Measurements from ENCODE around the gene CDKAL1.
"Not testable (repeated sequence)": the region's sequence is repeated elsewhere in the genome, so short reads cannot be mapped to it uniquely, and the experiment has no call there.

CDKAL1 gene

DNA sequence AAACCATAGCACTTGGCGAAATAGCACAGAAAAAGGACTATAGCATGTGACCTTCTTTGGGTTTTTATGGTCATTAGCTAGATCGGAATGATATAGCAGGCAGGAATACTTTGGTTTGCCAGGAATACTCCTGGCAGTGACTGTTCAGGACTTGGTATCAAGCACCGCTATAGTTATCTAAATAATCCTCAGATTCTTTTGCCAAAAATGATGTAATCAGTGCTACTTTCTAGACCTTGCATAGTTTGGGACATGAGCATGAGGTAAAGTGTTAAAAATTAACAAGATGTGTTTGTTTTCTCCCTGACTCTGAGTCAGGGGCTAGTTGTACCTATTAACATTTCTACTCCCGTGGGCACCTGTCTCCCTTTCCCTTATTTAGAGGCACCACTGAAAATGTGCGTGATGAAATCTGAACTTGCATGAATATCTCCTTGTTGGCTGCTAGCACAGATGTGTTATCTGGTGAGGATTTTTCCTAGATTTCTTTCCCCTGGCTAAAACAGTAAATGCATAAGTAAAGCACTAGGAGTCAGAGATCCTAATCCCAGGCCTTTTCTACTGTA lies 511.0 kb downstream of the CDKAL1 start:
- DNase-seq, result no peak

DNA sequence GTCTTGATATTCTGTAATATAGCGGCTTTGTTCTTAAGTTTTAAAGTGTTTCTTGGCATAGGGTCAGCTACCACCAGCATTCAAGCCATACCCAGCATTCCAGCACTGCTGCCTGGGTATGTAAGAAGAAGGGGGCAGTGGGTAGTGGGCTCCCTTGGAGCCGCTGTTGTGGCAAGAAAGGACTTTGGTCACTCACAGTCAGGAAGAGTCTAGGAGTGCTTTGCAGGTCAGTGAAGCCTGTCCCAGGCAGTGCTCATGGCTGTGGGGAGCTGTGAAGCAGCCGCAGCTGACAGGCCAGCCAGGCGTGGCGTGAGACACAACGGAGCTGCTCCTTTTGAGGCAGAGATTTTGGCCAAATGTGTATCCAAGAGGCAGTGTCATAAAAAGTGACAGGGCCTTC lies 512.0 kb downstream of the CDKAL1 start:
- no peak for DNase-seq

DNA sequence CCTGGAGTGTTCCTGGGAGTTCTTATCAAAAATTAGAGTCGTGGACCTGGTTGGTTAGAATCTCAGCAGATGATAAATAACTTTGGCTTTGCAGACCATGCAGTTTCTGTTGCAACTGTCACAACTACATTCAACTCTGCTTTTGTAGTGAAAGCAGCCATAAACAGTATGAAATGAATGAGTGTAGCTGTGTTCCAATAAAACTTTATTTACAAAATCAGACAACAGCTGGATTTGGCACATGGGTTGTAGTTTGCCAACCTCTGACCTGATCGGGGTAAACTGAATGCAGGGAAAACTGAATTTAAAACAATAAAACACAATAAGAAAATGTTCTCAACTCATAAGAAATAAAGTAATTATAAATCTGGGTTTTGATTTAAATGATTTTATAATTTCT lies 513.8 kb downstream of the CDKAL1 start:
- no peak for DNase-seq

DNA sequence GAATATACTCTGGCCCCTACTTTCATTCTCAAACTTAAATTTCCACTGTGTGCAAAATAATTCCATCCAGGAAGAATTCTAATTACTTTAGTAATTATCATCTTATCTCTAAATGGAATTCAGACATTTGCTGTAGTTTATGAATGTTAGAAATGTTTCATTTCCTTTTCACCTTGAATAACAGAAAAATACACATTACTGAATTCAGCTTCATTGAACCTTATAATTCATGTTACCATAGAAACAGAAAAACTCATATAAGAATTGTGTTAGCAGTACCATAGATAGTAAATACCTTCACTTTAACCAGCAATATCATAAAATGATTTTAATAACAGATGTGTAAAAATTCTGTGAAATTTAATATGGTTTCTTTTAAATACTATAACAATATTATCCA lies 514.9 kb downstream of the CDKAL1 start:
- DNase-seq, result no peak

DNA sequence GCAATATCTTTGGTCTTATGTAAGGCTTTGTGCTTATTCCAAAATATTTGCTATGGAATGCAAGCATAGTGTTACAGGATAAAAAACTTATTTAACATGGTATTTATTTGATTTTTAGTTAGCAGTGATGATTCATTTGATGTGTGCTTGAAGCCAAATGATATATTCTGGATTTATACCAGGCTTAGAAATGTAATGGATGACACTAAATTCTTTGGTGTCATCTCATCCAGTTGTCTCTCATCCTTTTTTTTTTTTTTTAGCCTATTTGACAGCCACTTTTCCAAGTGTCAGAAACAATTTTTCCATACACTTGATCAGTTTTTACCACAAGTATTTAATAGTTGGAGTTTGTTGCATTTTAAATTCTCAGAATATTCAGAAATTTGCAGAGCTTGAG lies 515.3 kb downstream of the CDKAL1 start:
- DNase-seq, result no peak

DNA sequence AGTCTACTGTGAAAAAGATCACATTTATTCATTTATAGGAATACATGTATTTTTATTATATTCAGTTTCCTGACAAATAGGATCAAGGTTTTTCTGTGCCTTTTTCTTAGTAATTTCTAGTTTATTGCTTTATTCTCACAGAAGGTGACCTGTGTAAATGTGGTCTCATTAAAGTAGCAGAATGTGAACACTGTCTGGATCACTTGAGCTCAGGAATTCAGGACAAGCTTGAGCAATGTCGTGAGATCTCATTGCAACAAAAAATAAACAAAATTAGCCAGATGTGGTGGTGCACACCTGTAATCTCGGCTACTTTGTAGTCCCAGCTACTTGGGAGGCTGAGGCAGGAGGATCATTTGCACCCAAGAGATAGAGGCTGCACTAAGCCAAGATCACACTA lies 516.7 kb downstream of the CDKAL1 start:
- DNase-seq, result no peak

DNA sequence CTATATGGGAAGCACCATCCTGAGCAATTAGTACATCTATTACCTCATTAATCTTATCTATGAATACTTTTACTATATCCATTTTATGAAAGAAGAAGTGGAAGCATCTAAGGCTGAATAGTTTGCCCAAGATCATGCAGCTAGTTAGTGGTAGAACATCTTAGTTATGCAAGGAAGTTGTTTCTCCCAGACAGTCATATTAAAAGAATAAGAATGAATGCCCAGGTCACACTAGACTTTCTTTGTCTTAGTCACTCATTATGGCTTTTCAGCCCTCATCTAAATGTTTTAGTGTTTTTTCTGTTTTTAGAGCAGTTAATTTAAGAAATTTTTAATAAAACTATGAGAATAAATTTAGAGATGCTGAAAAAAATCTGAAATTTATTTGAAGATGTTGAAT lies 517.5 kb downstream of the CDKAL1 start:
- no peak for DNase-seq

DNA sequence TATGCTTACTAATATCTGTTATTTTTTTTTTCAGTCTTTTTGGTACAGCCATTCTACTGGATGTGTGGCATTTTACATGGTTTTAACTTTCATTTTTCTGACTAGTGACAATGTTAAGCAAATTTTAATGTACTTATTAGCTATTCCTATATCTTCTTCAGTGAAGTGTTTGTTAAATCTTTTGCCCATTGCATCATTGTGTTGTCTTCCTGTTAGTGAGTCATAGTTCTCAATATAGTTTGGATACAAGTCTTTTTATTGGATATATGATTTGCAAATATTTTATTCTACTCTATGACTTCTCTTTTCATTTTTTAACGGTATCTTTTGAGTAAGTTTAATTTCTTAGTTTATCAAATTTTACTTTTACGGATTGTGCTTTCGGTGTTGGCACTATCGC lies 519.4 kb downstream of the CDKAL1 start:
- DNase-seq, result no peak

DNA sequence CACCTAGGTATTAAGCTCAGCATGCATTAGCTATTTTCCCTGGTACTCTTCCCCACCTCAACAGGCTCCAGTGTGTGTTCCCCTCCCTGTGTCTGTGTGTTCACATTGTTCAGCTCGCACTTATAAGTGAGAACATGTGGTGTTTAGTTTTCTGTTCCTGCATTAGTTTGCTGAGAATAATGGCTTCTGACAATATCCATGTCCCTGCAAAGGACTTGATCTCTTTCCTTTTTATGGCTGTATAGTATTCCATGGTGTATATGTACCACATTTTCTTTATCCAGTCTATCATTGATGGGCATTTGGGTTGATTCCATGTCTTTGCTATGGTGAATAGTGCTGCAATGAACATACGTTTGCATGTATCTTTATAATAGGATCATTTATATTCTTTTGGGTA lies 521.2 kb downstream of the CDKAL1 start:
- not testable (repeated sequence) for DNase-seq

DNA sequence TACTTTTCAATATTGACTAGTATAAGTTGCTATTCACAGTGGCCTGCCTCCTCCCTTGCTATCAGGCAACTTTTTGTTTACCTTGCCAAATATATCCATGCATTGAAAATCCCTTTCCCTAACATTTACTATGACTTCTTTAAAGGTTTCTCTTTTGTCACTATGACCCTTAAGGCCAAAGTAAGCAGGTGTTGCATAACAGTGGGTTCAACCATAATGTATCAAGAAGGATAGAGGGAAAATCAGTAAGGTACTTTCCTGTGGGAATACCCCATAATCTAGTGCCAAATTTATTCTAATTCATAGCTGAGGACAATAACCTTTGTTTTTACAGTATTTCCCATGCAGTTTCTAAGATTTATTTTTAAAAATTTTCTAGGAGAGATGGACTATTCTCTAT lies 527.6 kb downstream of the CDKAL1 start:
- DNase-seq, result no peak

DNA sequence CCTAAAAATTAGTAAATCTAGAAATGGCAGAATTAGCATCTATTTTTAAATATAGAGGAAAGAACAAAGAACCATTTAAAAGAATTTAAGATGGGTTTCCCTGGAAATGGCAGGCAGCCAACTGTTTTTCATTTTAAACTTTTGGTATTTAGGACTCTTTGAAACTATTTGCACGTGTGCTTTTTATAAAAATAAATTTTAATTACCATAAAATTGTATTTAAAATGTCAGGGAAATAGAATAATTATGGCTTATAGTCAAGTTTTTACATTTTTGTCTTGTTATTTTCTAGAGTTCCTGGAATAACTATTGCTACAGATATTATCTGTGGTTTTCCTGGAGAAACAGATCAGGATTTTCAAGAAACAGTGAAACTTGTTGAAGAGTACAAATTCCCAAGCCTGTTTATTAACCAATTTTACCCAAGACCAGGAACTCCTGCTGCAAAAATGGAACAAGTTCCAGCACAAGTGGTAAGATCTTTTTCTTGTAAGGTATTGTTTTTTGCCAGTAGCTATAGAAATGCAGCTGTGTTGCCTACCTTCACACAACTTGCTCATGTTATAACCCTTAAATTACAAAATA lies 530.6 kb downstream of the CDKAL1 start:
- no peak for DNase-seq

DNA sequence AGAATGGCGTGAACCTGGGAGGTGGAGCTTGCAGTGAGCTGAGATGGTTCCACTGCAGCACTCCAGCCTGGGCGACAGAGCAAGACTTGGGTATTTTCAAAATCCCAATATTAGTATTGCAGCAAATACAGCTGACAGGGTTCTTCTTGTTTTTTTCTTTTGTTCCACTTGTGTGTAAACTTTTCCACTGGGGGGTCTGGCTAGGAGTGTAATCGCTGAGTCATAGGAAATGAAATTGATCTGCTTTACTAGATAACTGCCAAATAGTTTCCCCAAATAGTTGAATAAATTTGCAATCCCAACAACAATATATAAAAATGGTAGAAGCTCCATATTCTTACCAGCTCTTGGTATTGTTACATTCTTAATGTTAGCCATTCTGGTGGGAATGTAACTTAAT lies 533.3 kb downstream of the CDKAL1 start:
- no peak for DNase-seq

DNA sequence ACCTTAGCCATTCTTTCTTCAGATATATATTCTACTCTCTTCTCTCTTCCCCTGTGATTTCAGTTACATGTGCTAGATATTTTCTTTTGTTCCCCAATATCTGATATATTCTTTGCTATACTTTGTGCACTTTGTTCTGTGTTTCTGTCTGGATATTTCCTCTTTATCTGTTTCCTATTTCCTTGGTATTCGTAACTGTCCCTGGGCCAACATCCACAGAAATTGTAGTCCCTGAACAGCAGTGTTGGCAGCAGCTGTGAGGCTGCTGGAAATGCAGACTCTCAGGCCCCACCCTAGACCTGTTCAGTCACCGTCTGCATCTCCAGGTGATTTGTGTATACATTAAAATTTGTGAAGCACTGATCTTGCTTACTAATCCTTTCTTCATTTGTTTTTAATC lies 536.4 kb downstream of the CDKAL1 start:
- DNase-seq, result no peak

DNA sequence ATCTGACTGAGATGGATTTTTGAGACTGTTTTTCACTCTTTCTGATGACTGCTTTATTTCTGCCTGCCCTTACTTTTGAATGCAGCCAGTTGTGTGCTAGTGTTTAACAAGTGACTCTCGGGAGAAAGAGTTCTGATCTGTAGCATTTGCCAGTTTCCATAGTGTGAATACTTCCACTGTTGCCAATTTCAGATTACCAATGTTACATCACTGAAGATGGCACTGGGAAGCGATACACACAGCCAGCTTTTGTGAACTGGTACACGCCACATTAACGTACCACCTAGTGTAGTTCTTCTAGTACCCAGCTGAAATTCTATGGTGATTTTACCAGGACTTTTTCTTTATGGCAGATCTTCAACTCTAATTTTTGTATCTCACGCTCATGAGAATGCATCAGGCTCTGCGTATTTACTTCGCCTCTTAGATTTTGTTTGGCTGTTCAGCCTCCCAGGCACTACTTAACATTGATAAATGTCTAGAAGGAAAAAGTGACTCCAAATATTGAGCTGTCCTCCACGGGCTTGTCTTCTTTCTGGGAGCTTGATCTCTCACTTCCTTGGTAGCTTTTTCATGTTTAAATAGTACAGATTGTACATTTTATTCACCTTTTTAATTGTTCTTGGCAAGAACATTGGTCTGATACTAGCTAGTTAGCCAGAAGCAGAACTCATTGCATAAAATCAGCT lies 537.7 kb downstream of the CDKAL1 start:
- DNase-seq, result no peak

DNA sequence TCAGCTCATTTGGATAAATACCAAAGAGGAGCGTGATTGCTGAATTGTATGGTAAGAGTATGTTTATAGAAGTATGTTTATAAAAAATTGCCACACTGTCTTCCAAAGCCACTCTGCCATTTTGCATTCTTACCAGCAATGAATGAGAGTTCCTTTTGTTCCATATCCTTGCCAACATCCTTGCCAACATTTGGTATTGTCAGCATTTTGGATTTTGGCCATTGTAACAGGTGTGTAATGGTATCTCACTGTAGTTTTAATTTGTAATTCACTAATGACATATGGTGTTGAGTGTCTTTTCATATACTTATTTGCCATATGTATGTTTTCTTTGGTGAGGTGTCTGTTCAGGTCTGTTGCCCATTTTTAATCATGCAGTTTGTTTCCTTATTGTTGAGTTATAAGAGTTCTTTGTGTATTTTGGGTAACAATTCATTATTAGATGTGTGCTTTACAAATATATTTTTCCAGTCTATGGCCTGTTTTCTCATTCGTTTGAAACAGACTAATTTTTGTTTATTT lies 539.1 kb downstream of the CDKAL1 start:
- DNase-seq, result no peak

DNA sequence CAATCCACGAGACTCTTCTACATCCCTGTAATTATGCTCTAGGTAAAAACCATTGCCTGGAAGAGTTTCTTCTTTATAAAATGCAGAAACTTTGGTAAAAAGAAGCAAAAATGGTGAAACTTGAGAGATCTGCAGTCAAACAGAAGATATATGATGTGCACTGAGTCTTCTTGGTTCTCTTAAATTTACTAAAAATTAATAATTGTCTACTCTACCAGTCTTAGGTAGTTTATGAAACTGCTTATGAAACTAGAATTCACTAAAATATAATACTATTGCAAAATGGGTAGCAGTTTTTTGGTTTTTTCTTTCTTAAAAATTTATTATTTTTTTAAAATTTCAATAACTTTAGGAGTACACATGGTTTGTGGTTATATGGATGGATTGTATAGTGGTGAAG lies 540.2 kb downstream of the CDKAL1 start:
- DNase-seq, result no peak

DNA sequence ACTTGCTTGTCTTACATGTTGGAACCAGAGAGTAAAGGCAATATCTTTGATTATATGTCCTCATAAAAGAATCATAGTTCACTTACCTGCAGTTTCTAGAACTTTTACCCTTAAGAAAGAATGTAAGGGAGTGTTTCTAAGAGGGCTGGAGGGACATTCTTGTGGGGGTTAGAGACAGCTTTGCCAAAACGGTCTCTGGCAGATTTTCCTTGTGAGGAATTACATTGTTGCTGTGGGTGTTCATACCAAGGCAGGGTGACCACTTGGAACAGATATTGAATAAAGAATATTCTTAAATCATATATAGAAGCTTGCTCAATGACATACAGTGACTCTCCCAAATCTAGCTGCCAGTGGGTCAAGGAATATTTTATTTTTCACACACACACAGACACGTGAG lies 541.7 kb downstream of the CDKAL1 start:
- DNase-seq, result no peak

DNA sequence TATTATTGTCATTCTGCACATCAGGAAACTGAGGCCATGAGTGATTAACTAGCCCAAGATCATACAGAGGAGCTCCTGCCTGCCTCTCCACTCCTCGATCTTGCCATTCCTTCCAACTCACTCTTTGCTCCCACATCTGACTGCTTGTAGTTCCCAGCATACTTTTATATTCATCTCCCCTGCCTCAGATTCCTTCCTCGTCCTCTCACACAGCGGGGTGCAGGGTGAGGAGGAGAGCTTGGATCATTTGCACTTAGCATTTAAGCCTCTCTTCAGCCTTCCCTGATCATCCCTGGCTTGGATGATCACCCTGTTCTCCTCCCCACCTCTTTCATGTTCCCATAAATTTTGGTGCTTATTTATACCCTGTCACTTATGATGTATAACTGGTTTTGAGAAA lies 544.2 kb downstream of the CDKAL1 start:
- no peak for DNase-seq

DNA sequence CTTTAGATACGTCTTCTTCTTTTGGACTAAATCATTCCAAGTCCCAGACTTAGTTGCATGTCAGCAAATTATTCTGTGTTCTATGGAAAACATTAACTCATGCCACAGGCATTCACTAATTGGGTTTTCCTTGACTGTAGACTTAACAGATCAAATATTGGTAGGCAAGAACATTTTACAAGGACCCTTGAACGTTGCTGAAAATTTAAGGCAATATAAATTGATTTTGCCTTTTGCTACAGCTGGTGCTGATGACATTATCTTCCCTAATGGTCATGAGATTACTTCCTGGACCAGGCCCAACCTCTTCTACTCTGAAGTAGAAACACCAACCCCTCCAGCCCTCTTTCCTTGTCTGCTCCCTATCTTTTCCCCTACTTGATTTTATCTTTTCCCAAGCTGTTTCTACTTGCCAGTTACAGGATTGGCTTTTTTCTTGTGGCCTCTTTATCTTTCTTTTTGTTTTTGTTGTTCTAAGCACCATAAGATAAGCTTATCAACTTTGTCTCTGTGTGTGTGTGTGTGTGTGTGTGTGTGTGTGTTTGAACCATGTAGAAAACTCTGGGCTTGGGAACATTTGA lies 545.3 kb downstream of the CDKAL1 start:
- DNase-seq, result no peak

DNA sequence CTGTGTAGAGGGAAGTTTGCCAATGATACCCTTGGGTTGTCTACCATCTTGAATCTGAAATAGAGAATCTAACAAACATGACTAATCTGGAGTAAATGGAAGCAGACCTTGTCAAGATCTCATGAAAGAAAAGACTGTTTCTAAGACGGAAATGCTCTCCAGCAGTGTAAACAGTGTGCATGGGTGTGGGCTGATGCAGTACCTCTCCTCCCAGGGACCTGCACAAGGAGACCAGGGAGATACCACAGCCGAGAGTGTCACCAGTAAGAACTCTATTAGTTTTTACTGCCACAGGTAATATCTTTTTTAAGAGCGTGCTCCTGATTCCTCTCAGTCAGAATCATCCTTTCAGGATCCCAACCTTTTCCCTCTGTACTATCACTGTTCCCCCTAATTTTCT lies 546.0 kb downstream of the CDKAL1 start:
- DNase-seq, result no peak

DNA sequence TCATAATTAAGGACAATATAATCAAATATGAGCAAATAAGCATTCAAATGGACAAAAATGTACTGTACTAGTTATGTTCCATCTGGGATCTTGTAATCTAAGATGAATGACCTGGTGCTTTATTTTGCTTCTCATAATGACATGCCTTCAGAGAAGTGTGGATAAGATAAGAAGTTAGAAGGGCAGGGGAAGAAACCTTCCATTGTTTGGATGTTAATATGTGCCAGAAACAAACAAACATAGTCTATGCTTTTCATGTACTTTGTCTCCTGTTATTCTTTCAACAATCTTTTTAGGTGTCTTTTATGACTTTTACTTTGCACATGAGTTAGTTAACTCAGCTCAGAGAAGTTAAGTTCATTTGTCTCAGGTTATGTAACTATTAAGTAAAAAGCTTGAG lies 547.8 kb downstream of the CDKAL1 start:
- DNase-seq, result no peak

DNA sequence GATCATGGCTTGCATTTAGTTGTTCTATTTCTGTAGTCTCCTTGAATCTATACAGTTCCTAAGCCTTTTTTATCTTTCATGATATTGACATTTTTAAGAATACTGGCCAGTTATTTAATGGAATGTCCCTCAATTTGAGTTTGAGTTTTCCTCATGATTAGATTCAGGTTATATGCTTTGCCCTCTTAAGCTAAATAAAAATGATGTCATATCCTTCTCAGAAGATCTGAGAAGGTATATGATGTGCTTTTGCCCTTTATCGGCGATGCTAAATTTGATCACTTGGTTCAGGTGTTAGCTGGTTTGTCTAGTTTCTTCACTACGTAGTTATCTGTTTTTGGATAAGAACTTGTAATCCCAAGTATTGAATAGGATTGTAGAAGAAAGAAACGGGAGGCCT lies 549.5 kb downstream of the CDKAL1 start:
- DNase-seq, result no peak

DNA sequence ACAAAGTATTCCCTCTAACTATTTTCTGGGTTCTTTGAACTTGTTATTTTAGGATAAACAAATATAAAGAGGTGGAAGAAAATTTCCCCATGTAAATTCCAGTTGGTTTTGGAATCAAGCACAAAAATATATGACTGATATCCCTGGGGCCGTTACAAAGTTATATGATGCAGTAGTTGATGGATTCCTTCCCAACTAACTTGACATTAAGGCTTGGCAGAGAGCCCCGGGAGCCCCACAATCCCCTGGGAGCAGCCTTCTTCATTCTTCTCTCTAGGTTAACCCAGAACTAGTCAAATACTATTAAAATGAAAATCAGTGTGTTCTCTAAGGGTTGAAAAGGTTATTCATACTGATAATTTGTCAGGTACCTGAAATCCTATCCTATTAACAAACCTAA lies 550.4 kb downstream of the CDKAL1 start:
- no peak for DNase-seq

DNA sequence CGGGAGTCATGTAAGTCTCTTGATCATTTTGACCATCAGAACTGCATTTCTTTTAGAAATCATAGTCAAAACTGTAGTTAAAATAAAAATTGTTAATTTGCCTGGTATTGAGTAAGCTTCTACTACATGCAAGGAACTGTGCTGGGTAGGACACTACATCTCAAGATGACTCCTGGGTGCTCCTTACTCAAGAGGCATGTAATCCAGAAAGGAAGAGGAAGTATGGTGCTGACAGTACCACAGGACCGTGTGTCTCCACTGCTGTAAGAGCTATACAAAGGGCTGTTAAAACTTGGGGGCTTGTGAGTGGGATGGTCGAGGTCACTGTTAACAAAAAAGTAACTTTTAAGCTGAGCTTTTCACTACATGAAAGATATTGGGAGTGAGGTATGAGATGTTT lies 551.0 kb downstream of the CDKAL1 start:
- DNase-seq, result no peak

Measured in NCI-H510A treated with DMSO at 0.1 percent for 48 hours (cell line).